Fibroblast of skin of left quadriceps (primary cell): ENCODE measurements around the gene NOL3.

Experiments
- DNase-seq, 2 experiments: peaks; one replicate each; pipeline ENCODE4 v3.0.0-alpha.2; 2013; ENCODE audit warnings: low read depth in 2 of 2

The NOL3 gene

GRCh38 chr16:67190041-67190440, 19.7 kb downstream of the NOL3 start, which contains the start of gene EXOC3L1:
Gene EXOC3L1, minus strand, starts transcription at chr16:67190136. Its CDS starts 460 bp downstream, at chr16:67189676.
- DNase-seq = no peak

GRCh38 chr16:67190448-67191399, 20.4 kb downstream of the NOL3 start:
- no peak for DNase-seq

GRCh38 chr16:67191411-67191994, 21.2 kb downstream of the NOL3 start:
- no peak for DNase-seq

- peak; percentile 70 to 76 for DNase-seq
These were observed 21.8 kb downstream of the NOL3 start, which contains the start of gene E2F4 for GRCh38 chr16:67191995-67192681. Gene E2F4, plus strand, starts transcription at chr16:67192155. Its CDS starts 73 bp downstream, at chr16:67192228.

GRCh38 chr16:67192781-67193361, 22.5 kb downstream of the NOL3 start:
- DNase-seq = no peak

GRCh38 chr16:67193536-67193935, 23.2 kb downstream of the NOL3 start:
- no peak for DNase-seq

GRCh38 chr16:67194260-67194659, 23.9 kb downstream of the NOL3 start:
- DNase-seq = no peak

GRCh38 chr16:67195676-67196075, 25.3 kb downstream of the NOL3 start:
- DNase-seq = no peak

GRCh38 chr16:67196881-67197280, 26.5 kb downstream of the NOL3 start:
- no peak for DNase-seq

- DNase-seq = no peak
These were observed 27.4 kb downstream of the NOL3 start for GRCh38 chr16:67197704-67198103.

GRCh38 chr16:67198238-67198734, 27.9 kb downstream of the NOL3 start:
- DNase-seq = no peak

GRCh38 chr16:67199011-67199807, 28.9 kb downstream of the NOL3 start, which contains the start of gene ELMO3:
Gene ELMO3, plus strand, starts transcription at chr16:67199131. Its CDS starts 196 bp downstream, at chr16:67199327.
- DNase-seq = no peak

- DNase-seq = no peak
These were observed 29.5 kb downstream of the NOL3 start for GRCh38 chr16:67199808-67200198.

- DNase-seq = no peak
These were observed 30.2 kb downstream of the NOL3 start for GRCh38 chr16:67200491-67200890.

- no peak for DNase-seq
These were observed 31.3 kb downstream of the NOL3 start for GRCh38 chr16:67201411-67202345.

- no peak for DNase-seq
These were observed 32.1 kb downstream of the NOL3 start for GRCh38 chr16:67202426-67202825.

GRCh38 chr16:67202956-67203493, 32.7 kb downstream of the NOL3 start:
- no peak for DNase-seq

GRCh38 chr16:67204076-67204475, 33.7 kb downstream of the NOL3 start:
- DNase-seq = no peak

- DNase-seq = no peak
These were observed 35.9 kb downstream of the NOL3 start for GRCh38 chr16:67206129-67206837.
